ENCODE measurements around the gene TAF8. TPM values are rescaled to one million over a fixed set of nuclear protein-coding genes. Genes with fewer than 3 reads are reported as not detected.
A peak's percentile ranks its signal among the peaks of the same experiment; 100 is the strongest.
"Not testable (repeated sequence)": the region's sequence is repeated elsewhere in the genome, so short reads cannot be mapped to it uniquely, and the experiment has no call there.

The TAF8 gene
- polyA plus RNA-seq, 4 donors = 19.5 to 29.9 (median 23.1) TPM

- DNase-seq (ENCODE audit: low read depth in 4 of 4, low spot score in 2 of 4) = no peak
Observed at GRCh38 chr6:42028234-42029061, 21.9 kb upstream of the TAF8 start.

GRCh38 chr6:42029062-42029685 lies 21.1 kb upstream of the TAF8 start:
- DNase-seq (ENCODE audit: low read depth in 4 of 4, low spot score in 2 of 4) = no peak

- DNase-seq (ENCODE audit: low read depth in 4 of 4, low spot score in 2 of 4) = no peak
Observed at GRCh38 chr6:42029881-42030280, 20.4 kb upstream of the TAF8 start.

- no peak for DNase-seq (ENCODE audit: low read depth in 4 of 4, low spot score in 2 of 4)
Observed at GRCh38 chr6:42030585-42031506, 19.5 kb upstream of the TAF8 start.

GRCh38 chr6:42032366-42032765 lies 18.0 kb upstream of the TAF8 start:
- no peak for DNase-seq (ENCODE audit: low read depth in 4 of 4, low spot score in 2 of 4)

- not testable (repeated sequence) for DNase-seq (ENCODE audit: low read depth in 4 of 4, low spot score in 2 of 4)
Observed at GRCh38 chr6:42037669-42038068, 12.7 kb upstream of the TAF8 start.

- no peak for DNase-seq (ENCODE audit: low read depth in 4 of 4, low spot score in 2 of 4)
Observed at GRCh38 chr6:42038163-42038562, 12.2 kb upstream of the TAF8 start.

- no peak for DNase-seq (ENCODE audit: low read depth in 4 of 4, low spot score in 2 of 4)
Observed at GRCh38 chr6:42038811-42039408, 11.4 kb upstream of the TAF8 start.

- no peak for DNase-seq (ENCODE audit: low read depth in 4 of 4, low spot score in 2 of 4)
Observed at GRCh38 chr6:42040856-42041480, 9.4 kb upstream of the TAF8 start.

GRCh38 chr6:42041481-42042053 lies 8.8 kb upstream of the TAF8 start:
- DNase-seq (ENCODE audit: low read depth in 4 of 4, low spot score in 2 of 4) = no peak

GRCh38 chr6:42042108-42042507 lies 8.2 kb upstream of the TAF8 start:
- no peak for DNase-seq (ENCODE audit: low read depth in 4 of 4, low spot score in 2 of 4)

- peak in 3 of 4 donors; percentile 72 to 90 (median 78) for DNase-seq (ENCODE audit: low read depth in 4 of 4, low spot score in 2 of 4)
Observed at GRCh38 chr6:42043787-42044475, 6.4 kb upstream of the TAF8 start.

GRCh38 chr6:42045538-42046460 lies 4.5 kb upstream of the TAF8 start:
- DNase-seq (ENCODE audit: low read depth in 4 of 4, low spot score in 2 of 4) = no peak

GRCh38 chr6:42046464-42047212 lies 3.7 kb upstream of the TAF8 start:
- no peak for DNase-seq (ENCODE audit: low read depth in 4 of 4, low spot score in 2 of 4)

- DNase-seq (ENCODE audit: low read depth in 4 of 4, low spot score in 2 of 4) = no peak
Observed at GRCh38 chr6:42047213-42047590, 3.1 kb upstream of the TAF8 start.

- no peak for DNase-seq (ENCODE audit: low read depth in 4 of 4, low spot score in 2 of 4)
Observed at GRCh38 chr6:42047790-42048405, 2.4 kb upstream of the TAF8 start.

All from left renal cortex interstitium (tissue), 4 donors.